ENCODE data around the gene SLC30A4. TPM values are rescaled to one million over a fixed set of nuclear protein-coding genes. Genes with fewer than 3 reads are reported as not detected.

The SLC30A4 gene
- 1 to 10 TPM; 3.6 to 4.3 TPM for total RNA-seq

- H3K9me3 Mint-ChIP-seq, result no peaks in the 10 kb centered on the region
- H3K27ac Mint-ChIP-seq, result peak within 1 kb of the TSS; percentile 87
- peak; percentile 75 for DNase-seq
- H3K27me3 Mint-ChIP-seq (ENCODE audit: low read depth), result peaks cover 12% of the 10 kb centered on the region
- H3K4me3 Mint-ChIP-seq, result peak within 1 kb of the TSS; percentile 86 to 97
- peaks cover 5% of the 10 kb centered on the region in 2 donors for H3K36me3 Mint-ChIP-seq (ENCODE audit: insufficient read depth in 2 of 2)
- peaks cover 22% of the 10 kb centered on the region for H3K4me1 Mint-ChIP-seq (ENCODE audit: low read depth)
- peak; percentile 93 for ATAC-seq (replicated peaks in 1 of 2)
These were observed at the start of gene SLC30A4 for GRCh38 chr15:45522328-45523165. Gene SLC30A4 (minus strand): TSS chr15:45522755. CDS start chr15:45522354, 401 bp downstream.

GRCh38 chr15:45555934-45556608 is 33.5 kb upstream of the SLC30A4 start:
- H3K27ac Mint-ChIP-seq, result no peak overlapping the region

GRCh38 chr15:45551676-45552075 is 29.1 kb upstream of the SLC30A4 start:
- H3K27ac Mint-ChIP-seq, result no peak overlapping the region
- ATAC-seq (replicated peaks in 1 of 2), result no peak
- H3K27me3 Mint-ChIP-seq (ENCODE audit: low read depth), result peaks cover 16% of the 10 kb centered on the region
- H3K4me3 Mint-ChIP-seq, result no peak overlapping the region
- no peaks in the 10 kb centered on the region for H3K4me1 Mint-ChIP-seq (ENCODE audit: low read depth)
- no peaks in the 10 kb centered on the region for H3K36me3 Mint-ChIP-seq (ENCODE audit: insufficient read depth in 2 of 2)
- DNase-seq, result no peak
- H3K9me3 Mint-ChIP-seq, result no peaks in the 10 kb centered on the region

More at GRCh38 chr15:45555934-45556608, 33.5 kb upstream of the SLC30A4 start:
- Mint-ChIP-seq H3K4me3 (no peak overlapping the region), H3K36me3 (ENCODE audit: insufficient read depth in 2 of 2) (no peaks in the 10 kb centered on the region), H3K9me3 (no peaks in the 10 kb centered on the region), H3K4me1 (ENCODE audit: low read depth) (no peaks in the 10 kb centered on the region), H3K27me3 (ENCODE audit: low read depth) (peaks cover 25% of the 10 kb centered on the region)
- ATAC-seq (replicated peaks in 1 of 2) (no peak), DNase-seq (no peak)

GRCh38 chr15:45550436-45550835 is 27.9 kb upstream of the SLC30A4 start:
- no peak overlapping the region for H3K27ac Mint-ChIP-seq
- H3K4me3 Mint-ChIP-seq, result no peak overlapping the region
- H3K27me3 Mint-ChIP-seq (ENCODE audit: low read depth), result peaks cover 13% of the 10 kb centered on the region
- H3K4me1 Mint-ChIP-seq (ENCODE audit: low read depth), result no peaks in the 10 kb centered on the region
- no peaks in the 10 kb centered on the region for H3K9me3 Mint-ChIP-seq
- ATAC-seq (replicated peaks in 1 of 2), result no peak
- no peaks in the 10 kb centered on the region for H3K36me3 Mint-ChIP-seq (ENCODE audit: insufficient read depth in 2 of 2)
- DNase-seq, result no peak

- Mint-ChIP-seq H3K4me1 (ENCODE audit: low read depth) (no peaks in the 10 kb centered on the region), H3K4me3 (no peak overlapping the region), H3K36me3 (ENCODE audit: insufficient read depth in 2 of 2) (no peaks in the 10 kb centered on the region), H3K9me3 (no peaks in the 10 kb centered on the region), H3K27me3 (ENCODE audit: low read depth) (peaks cover 12% of the 10 kb centered on the region), H3K27ac (no peak overlapping the region)
- DNase-seq (no peak), ATAC-seq (replicated peaks in 1 of 2) (no peak)
These were observed 27.1 kb upstream of the SLC30A4 start for GRCh38 chr15:45549541-45550220.

- DNase-seq, result no peak
These were observed 26.4 kb upstream of the SLC30A4 start for GRCh38 chr15:45548753-45549520.

GRCh38 chr15:45546789-45547188 is 24.2 kb upstream of the SLC30A4 start:
- Mint-ChIP-seq H3K4me3 (no peak overlapping the region), H3K27ac (no peak overlapping the region), H3K27me3 (ENCODE audit: low read depth) (peaks cover 7% of the 10 kb centered on the region), H3K4me1 (ENCODE audit: low read depth) (no peaks in the 10 kb centered on the region), H3K9me3 (no peaks in the 10 kb centered on the region), H3K36me3 (ENCODE audit: insufficient read depth in 2 of 2) (no peaks in the 10 kb centered on the region)
- DNase-seq (no peak), ATAC-seq (replicated peaks in 1 of 2) (no peak)

More at GRCh38 chr15:45548753-45549520, 26.4 kb upstream of the SLC30A4 start:
- H3K9me3 Mint-ChIP-seq, result no peaks in the 10 kb centered on the region
- no peak overlapping the region for H3K27ac Mint-ChIP-seq
- peaks cover 7% of the 10 kb centered on the region for H3K27me3 Mint-ChIP-seq (ENCODE audit: low read depth)
- no peaks in the 10 kb centered on the region for H3K4me1 Mint-ChIP-seq (ENCODE audit: low read depth)
- ATAC-seq (replicated peaks in 1 of 2), result no peak
- H3K4me3 Mint-ChIP-seq, result no peak overlapping the region
- no peaks in the 10 kb centered on the region for H3K36me3 Mint-ChIP-seq (ENCODE audit: insufficient read depth in 2 of 2)

- Mint-ChIP-seq H3K4me1 (ENCODE audit: low read depth) (no peaks in the 10 kb centered on the region), H3K36me3 (ENCODE audit: insufficient read depth in 2 of 2) (no peaks in the 10 kb centered on the region), H3K27me3 (ENCODE audit: low read depth) (peaks cover 7% of the 10 kb centered on the region)
These were observed 21.9 kb upstream of the SLC30A4 start for GRCh38 chr15:45544266-45545023.

GRCh38 chr15:45543051-45543450 is 20.5 kb upstream of the SLC30A4 start:
- DNase-seq (no peak), ATAC-seq (replicated peaks in 1 of 2) (no peak)
- Mint-ChIP-seq H3K4me1 (ENCODE audit: low read depth) (no peaks in the 10 kb centered on the region), H3K4me3 (no peak overlapping the region), H3K9me3 (no peaks in the 10 kb centered on the region), H3K27ac (no peak overlapping the region), H3K36me3 (ENCODE audit: insufficient read depth in 2 of 2) (no peaks in the 10 kb centered on the region), H3K27me3 (ENCODE audit: low read depth) (no peaks in the 10 kb centered on the region)

More at GRCh38 chr15:45544266-45545023, 21.9 kb upstream of the SLC30A4 start:
- H3K9me3 Mint-ChIP-seq, result no peaks in the 10 kb centered on the region
- no peak overlapping the region for H3K4me3 Mint-ChIP-seq
- ATAC-seq (replicated peaks in 1 of 2) (no peak), DNase-seq (no peak)
- H3K27ac Mint-ChIP-seq, result no peak overlapping the region

GRCh38 chr15:45540531-45540930 is 18.0 kb upstream of the SLC30A4 start:
- Mint-ChIP-seq H3K27ac (no peak overlapping the region), H3K36me3 (ENCODE audit: insufficient read depth in 2 of 2) (no peaks in the 10 kb centered on the region), H3K27me3 (ENCODE audit: low read depth) (no peaks in the 10 kb centered on the region), H3K9me3 (no peaks in the 10 kb centered on the region), H3K4me1 (ENCODE audit: low read depth) (no peaks in the 10 kb centered on the region), H3K4me3 (no peak overlapping the region)
- ATAC-seq (replicated peaks in 1 of 2) (no peak), DNase-seq (no peak)

- ATAC-seq (replicated peaks in 1 of 2) (no peak), DNase-seq (no peak)
- no peak overlapping the region for H3K27ac Mint-ChIP-seq
- H3K4me3 Mint-ChIP-seq, result no peak overlapping the region
- no peaks in the 10 kb centered on the region for H3K36me3 Mint-ChIP-seq (ENCODE audit: insufficient read depth in 2 of 2)
- H3K4me1 Mint-ChIP-seq (ENCODE audit: low read depth), result no peaks in the 10 kb centered on the region
- no peaks in the 10 kb centered on the region for H3K27me3 Mint-ChIP-seq (ENCODE audit: low read depth)
- no peaks in the 10 kb centered on the region for H3K9me3 Mint-ChIP-seq
These were observed 17.1 kb upstream of the SLC30A4 start for GRCh38 chr15:45539680-45540079.

GRCh38 chr15:45536934-45537333 is 14.4 kb upstream of the SLC30A4 start:
- Mint-ChIP-seq H3K27ac (no peak overlapping the region), H3K4me3 (no peak overlapping the region), H3K27me3 (ENCODE audit: low read depth) (no peaks in the 10 kb centered on the region), H3K4me1 (ENCODE audit: low read depth) (no peaks in the 10 kb centered on the region), H3K9me3 (no peaks in the 10 kb centered on the region), H3K36me3 (ENCODE audit: insufficient read depth in 2 of 2) (no peaks in the 10 kb centered on the region)
- no peak for DNase-seq
- ATAC-seq (replicated peaks in 1 of 2), result no peak
